ENCODE results near the gene MGAT4C.
"Not testable (repeated sequence)": the region's sequence is repeated elsewhere in the genome, so short reads cannot be mapped to it uniquely, and the experiment has no call there.

MGAT4C gene

GRCh38 chr12:86256163-86256562, at the start of gene MGAT4C:
Gene MGAT4C (minus strand): TSS chr12:86256391.
- DNase-seq (ENCODE audit: low read depth in 2 of 2) = no peak

- DNase-seq (ENCODE audit: low read depth in 2 of 2) = not testable (repeated sequence)
Observed at GRCh38 chr12:86296396-86296795, 40.2 kb upstream of the MGAT4C start.

GRCh38 chr12:86293682-86294240, 37.6 kb upstream of the MGAT4C start:
- DNase-seq (ENCODE audit: low read depth in 2 of 2) = no peak

GRCh38 chr12:86292480-86292879, 36.3 kb upstream of the MGAT4C start:
- no peak for DNase-seq (ENCODE audit: low read depth in 2 of 2)

- DNase-seq (ENCODE audit: low read depth in 2 of 2) = no peak
Observed at GRCh38 chr12:86290615-86291014, 34.4 kb upstream of the MGAT4C start.

- no peak for DNase-seq (ENCODE audit: low read depth in 2 of 2)
Observed at GRCh38 chr12:86286119-86286518, 29.9 kb upstream of the MGAT4C start.

- no peak for DNase-seq (ENCODE audit: low read depth in 2 of 2)
Observed at GRCh38 chr12:86283620-86284019, 27.4 kb upstream of the MGAT4C start.

- no peak for DNase-seq (ENCODE audit: low read depth in 2 of 2)
Observed at GRCh38 chr12:86275356-86275755, 19.2 kb upstream of the MGAT4C start.

GRCh38 chr12:86265329-86265695, 9.1 kb upstream of the MGAT4C start:
- DNase-seq (ENCODE audit: low read depth in 2 of 2) = no peak

- no peak for DNase-seq (ENCODE audit: low read depth in 2 of 2)
Observed at GRCh38 chr12:86264451-86265328, 8.5 kb upstream of the MGAT4C start.

- no peak for DNase-seq (ENCODE audit: low read depth in 2 of 2)
Observed at GRCh38 chr12:86261578-86261977, 5.4 kb upstream of the MGAT4C start.

- DNase-seq (ENCODE audit: low read depth in 2 of 2) = no peak
Observed at GRCh38 chr12:86261142-86261541, 5.0 kb upstream of the MGAT4C start.

GRCh38 chr12:86260183-86260582, 4.0 kb upstream of the MGAT4C start:
- DNase-seq (ENCODE audit: low read depth in 2 of 2) = no peak

- no peak for DNase-seq (ENCODE audit: low read depth in 2 of 2)
Observed at GRCh38 chr12:86257134-86257533, 943 bp upstream of the MGAT4C start.

- DNase-seq (ENCODE audit: low read depth in 2 of 2) = no peak
Observed at GRCh38 chr12:86254399-86255107, 1.6 kb downstream of the MGAT4C start.

GRCh38 chr12:86249851-86250250, 6.3 kb downstream of the MGAT4C start:
- DNase-seq (ENCODE audit: low read depth in 2 of 2) = no peak

- no peak for DNase-seq (ENCODE audit: low read depth in 2 of 2)
Observed at GRCh38 chr12:86249276-86249675, 6.9 kb downstream of the MGAT4C start.

GRCh38 chr12:86247871-86248270, 8.3 kb downstream of the MGAT4C start:
- no peak for DNase-seq (ENCODE audit: low read depth in 2 of 2)

- no peak for DNase-seq (ENCODE audit: low read depth in 2 of 2)
Observed at GRCh38 chr12:86241600-86241999, 14.6 kb downstream of the MGAT4C start.

- no peak for DNase-seq (ENCODE audit: low read depth in 2 of 2)
Observed at GRCh38 chr12:86234316-86234855, 21.8 kb downstream of the MGAT4C start.

GRCh38 chr12:86233126-86233525, 23.1 kb downstream of the MGAT4C start:
- DNase-seq (ENCODE audit: low read depth in 2 of 2) = no peak

- no peak for DNase-seq (ENCODE audit: low read depth in 2 of 2)
Observed at GRCh38 chr12:86230516-86231146, 25.6 kb downstream of the MGAT4C start.

Measured in stimulated activated CD8-positive, alpha-beta memory T cell treated with anti-CD3 and anti-CD28 coated beads, Interleukin-7, amount 100 ng/mL, for 1 hour (primary cell).